Right renal pelvis (tissue), 4 donors: ENCODE data around the gene TMEM178A. TPM values are rescaled to one million over a fixed set of nuclear protein-coding genes. Genes with fewer than 3 reads are reported as not detected.
"Not testable (repeated sequence)": the region's sequence is repeated elsewhere in the genome, so short reads cannot be mapped to it uniquely, and the experiment has no call there.

Experiments
- DNase-seq, 4 donors: peaks; one replicate each; pipeline ENCODE4 v3.0.0-alpha.2; 2013; ENCODE audit warnings: low read depth in 4 of 4, low spot score in 3 of 4, missing footprints in 1 of 4
- polyA plus RNA-seq, 4 donors: library from polyadenylated mRNA; unstranded; fragments of 120-200 nt; gene quantifications; one replicate each; pipeline ENCODE4 v1.2.1, GENCODE V29; 2013; ENCODE audit not compliant: insufficient read length in 4 of 4

TMEM178A gene
- polyA plus RNA-seq, 4 donors, result 77.2 to 101 (median 84.0) TPM

- no peak for DNase-seq
Measured at GRCh38 chr2:39706945-39707344, 41.2 kb downstream of the TMEM178A start.

- no peak for DNase-seq
Measured at GRCh38 chr2:39708003-39708402, 42.3 kb downstream of the TMEM178A start.

- no peak for DNase-seq
Measured at GRCh38 chr2:39710807-39711206, 45.1 kb downstream of the TMEM178A start.

- DNase-seq, result no peak
Measured at GRCh38 chr2:39712953-39713352, 47.2 kb downstream of the TMEM178A start.

- DNase-seq, result no peak
Measured at GRCh38 chr2:39715095-39715494, 49.4 kb downstream of the TMEM178A start.

- no peak for DNase-seq
Measured at GRCh38 chr2:39715822-39716221, 50.1 kb downstream of the TMEM178A start.

GRCh38 chr2:39717067-39717466 lies 51.4 kb downstream of the TMEM178A start:
- no peak for DNase-seq

GRCh38 chr2:39718483-39718882 lies 52.8 kb downstream of the TMEM178A start:
- DNase-seq, result no peak

- DNase-seq, result no peak
Measured at GRCh38 chr2:39719317-39719716, 53.6 kb downstream of the TMEM178A start.

- no peak for DNase-seq
Measured at GRCh38 chr2:39720970-39721369, 55.3 kb downstream of the TMEM178A start.

GRCh38 chr2:39723497-39723896 lies 57.8 kb downstream of the TMEM178A start:
- no peak for DNase-seq

GRCh38 chr2:39723946-39724827 lies 58.5 kb downstream of the TMEM178A start:
- peak in 2 of 4 donors; percentile 31 to 38 for DNase-seq

- no peak for DNase-seq
Measured at GRCh38 chr2:39724828-39725144, 59.1 kb downstream of the TMEM178A start.

- no peak for DNase-seq
Measured at GRCh38 chr2:39725401-39725800, 59.7 kb downstream of the TMEM178A start.

- DNase-seq, result not testable (repeated sequence)
Measured at GRCh38 chr2:39728085-39728484, 62.4 kb downstream of the TMEM178A start.

- no peak for DNase-seq
Measured at GRCh38 chr2:39728941-39729351, 63.2 kb downstream of the TMEM178A start.

GRCh38 chr2:39730276-39730675 lies 64.6 kb downstream of the TMEM178A start:
- no peak for DNase-seq

GRCh38 chr2:39730685-39731302 lies 65.1 kb downstream of the TMEM178A start:
- no peak for DNase-seq

GRCh38 chr2:39731546-39731945 lies 65.8 kb downstream of the TMEM178A start:
- DNase-seq, result no peak

- no peak for DNase-seq
Measured at GRCh38 chr2:39732482-39732881, 66.8 kb downstream of the TMEM178A start.

- no peak for DNase-seq
Measured at GRCh38 chr2:39733070-39733674, 67.5 kb downstream of the TMEM178A start.

GRCh38 chr2:39734445-39734844 lies 68.7 kb downstream of the TMEM178A start:
- no peak for DNase-seq
